GM21360 (cell line): ENCODE data around the gene DCTD.

Experiments
- ATAC-seq: cut with Tn5 transposase; IDR thresholded peaks from one replicate; pipeline ENCODE4 v1.9.1; 2021; ENCODE audit warnings: mild to moderate bottlenecking, moderate library complexity; ENCODE audit not compliant: unreplicated experiment

Gene DCTD

DNA sequence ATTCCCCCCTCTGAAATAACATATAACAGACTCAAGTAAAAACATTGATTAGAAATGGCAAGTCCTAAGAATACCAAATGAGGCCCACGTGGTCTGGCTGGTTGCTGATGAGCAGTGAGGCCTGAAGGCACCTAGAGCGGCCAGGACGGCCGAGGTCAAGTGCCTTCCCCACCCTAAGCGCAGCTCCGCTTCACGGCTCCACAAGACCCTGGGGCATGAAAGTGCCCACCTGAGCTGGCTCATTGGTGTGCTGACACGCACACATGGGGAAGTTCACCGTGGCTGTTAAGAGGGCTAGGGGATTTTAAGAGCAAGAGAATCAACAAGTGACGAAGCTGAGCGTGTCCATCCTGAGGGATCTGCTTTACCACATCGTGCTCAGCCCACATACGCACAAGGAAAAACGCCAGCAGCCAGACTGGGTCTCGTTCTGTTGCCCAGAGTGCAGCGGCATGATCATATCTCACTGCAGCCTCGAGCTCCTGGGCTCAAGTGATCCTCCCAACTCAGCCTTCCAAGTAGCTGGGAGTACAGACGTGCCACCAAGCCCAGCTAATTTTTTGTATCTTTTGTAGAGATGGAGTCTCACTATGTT lies 22.4 kb downstream of the DCTD start:
- no peak for ATAC-seq

DNA sequence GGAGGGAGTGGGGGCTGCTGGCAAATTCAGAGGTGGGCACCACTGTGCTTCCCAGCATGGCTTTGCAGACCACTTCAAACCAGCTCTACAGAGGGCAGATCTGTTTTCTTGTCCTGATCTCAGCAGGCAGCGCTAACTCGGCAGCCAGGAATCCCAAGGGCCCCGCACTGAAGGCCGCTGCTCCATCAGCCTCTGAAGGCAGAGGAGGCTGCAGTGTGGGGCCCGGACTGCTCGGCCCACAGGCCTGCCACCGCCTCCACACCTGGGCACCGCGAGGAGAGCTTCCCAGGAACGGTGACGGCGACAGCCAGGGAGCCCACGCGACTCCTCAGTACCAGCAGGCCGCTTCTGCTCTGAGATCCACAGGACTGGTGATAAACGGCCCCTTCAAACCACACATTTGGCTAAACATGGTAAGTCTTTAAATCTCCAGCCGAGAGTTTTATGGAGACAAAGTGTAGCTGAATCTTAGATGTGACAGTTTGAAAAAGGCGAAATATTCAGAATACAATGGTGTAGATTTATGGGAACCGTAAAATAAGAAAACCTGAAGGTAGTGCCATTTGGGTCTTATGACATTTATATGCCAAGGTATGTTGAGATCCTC lies 23.6 kb downstream of the DCTD start:
- no peak for ATAC-seq

DNA sequence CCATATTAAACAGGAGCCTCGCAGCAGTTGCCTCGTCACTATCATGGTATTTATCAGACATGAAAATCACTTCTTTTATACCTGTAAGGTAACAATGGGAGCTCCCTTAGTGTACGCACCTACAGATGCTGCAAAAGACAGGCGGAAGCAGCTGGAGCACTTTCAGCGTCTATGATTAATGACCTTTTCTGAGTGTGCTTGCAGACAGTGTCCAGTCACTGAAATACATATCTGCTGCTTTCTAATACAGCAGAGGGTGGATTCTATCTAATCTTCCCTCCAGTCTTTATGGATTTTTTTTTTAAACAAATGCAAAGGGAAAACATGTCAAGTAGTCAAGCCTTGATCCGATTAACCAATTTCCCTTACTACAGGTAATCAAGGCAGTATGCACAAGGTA lies 24.1 kb downstream of the DCTD start:
- ATAC-seq: no peak

DNA sequence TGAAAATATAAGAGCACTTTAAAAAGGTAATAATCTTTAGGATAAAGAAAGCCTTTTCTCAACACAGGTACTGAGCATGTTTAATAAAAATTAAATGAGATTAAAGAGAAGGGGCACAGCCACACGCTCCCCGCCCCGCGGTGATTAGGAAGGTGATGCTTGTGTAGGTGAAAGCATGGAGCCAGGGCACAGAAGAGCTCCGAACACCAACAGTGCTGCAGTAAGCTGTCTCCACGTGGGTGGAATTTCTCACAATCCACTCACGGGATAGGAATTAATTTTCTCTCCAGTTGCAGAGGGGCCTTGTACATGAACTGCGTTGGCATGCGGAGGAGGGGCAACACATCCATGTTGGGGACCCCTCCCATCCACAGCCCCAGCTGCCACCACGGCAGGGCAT lies 27.0 kb downstream of the DCTD start:
- no peak for ATAC-seq

DNA sequence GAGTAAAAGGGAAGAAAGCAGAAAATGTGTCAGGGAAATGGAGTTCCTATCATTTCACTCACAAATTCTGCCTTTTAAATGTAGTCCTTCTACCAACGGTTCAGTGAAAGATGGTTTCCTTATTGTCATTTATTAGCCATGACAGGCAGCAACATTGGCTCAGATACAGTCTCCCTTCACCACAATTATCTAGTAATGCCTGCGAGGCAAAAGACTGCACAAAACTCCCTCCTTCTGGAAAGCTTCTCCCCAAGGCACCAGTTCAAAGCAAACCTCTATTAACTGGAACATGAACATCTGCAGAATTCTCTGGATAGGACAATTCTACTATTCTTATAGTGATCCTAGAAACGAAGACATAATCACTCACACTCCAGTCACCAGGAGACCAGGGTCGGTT lies 28.3 kb downstream of the DCTD start:
- no peak for ATAC-seq

DNA sequence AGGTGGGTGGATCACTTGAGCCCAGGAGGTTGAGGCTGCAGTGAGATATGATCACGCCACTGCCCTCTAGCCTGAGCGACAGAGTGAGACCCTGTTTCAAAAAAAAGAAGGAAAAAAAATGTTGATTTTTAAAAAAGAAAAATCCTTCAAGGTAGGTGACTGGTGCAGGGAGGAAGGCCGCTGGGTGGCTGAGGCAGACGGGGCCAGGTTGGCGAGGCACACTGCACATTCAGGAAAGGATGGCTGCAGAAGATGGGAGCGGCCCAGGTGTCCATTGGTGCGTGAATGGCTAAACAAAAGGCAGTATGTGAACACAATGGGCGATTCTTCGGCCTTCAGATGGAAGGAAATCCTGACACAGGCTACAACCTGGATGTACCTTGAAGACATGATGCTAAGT lies 30.4 kb downstream of the DCTD start:
- ATAC-seq: no peak

DNA sequence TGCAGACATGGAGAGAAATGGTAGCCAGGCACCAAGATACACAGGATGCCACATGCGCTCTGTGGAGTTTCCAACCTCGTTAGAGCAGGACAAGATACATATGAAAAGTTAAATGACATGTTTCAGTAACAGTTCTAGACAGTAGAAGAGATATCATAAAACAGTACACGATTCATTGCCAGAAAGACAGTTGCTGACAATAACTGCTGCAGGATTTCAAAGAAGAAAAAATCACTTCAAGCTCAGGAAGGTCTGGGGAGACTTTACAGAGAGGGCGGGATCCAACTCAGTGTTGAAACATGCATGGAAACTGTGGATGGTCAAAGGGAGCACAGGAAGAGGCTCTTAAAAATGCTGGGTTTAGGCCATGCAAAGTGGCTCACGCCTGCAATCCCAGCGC lies 31.0 kb downstream of the DCTD start:
- no peak for ATAC-seq

DNA sequence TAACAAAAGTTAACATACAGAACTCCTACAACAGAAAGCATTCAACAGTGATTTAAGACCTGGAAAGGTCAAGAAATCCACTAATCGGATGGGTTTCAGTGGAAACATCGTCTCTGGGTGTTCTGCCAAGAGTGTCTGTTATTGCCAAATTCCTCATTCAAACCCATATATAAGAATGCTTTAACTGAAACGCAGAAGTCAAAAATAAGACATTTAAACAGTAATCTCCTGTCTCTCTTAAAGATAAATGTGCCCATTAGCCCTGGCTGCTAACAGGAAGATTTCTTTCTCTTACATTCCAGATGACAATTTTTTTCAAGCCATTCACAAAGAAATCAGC lies 31.5 kb downstream of the DCTD start:
- ATAC-seq: no peak

DNA sequence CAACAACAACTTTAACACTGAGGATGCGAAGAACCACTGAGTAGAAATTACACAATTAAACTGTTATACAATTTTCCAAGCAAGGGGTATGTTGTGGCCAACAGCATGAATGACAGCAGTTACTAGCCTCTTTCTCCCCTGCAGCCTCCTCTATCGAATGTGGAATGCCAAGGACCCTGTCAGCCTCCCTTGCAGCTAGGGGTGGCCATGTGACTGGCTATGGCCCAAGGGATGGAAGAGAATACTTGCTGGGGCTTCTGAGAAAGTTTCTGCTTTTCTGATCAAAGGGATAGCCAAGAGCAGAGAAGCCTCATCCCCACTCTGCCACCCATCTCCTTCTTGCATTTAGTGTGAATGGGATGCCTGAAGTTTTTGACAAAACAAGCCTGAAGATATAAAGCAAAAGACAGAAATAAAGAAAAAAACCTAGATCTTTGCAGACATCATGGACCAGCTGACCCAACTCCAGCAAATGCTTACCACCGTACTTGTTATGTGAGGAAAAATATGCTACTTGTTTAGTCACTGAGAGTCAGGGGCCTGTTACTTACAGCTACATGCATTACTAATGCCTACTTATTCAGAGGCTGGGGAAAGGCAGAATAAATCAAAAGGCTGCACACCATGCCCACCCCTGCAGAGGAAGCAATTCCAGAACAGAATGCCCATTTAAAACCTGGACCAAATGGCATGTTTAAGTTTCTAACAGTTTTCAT lies 32.0 kb downstream of the DCTD start:
- ATAC-seq: no peak

DNA sequence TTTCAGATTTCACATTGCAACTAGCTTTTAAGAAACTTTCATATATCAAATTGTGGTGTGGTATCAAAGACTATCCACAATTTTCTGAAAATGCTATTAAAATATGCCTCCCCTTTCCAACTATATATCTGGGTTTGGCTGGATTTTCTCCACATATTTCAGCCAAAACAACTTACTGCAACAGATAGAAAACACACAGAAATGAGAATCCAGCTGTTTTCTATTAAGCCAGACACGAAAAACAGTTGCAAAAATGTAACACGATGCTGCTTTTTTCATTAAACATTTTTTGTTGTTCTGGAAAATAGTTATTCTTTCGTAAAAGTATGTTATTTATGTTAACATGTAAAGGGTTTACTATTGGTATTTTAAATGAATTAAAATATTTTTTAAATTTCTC lies 33.1 kb downstream of the DCTD start:
- no peak for ATAC-seq

DNA sequence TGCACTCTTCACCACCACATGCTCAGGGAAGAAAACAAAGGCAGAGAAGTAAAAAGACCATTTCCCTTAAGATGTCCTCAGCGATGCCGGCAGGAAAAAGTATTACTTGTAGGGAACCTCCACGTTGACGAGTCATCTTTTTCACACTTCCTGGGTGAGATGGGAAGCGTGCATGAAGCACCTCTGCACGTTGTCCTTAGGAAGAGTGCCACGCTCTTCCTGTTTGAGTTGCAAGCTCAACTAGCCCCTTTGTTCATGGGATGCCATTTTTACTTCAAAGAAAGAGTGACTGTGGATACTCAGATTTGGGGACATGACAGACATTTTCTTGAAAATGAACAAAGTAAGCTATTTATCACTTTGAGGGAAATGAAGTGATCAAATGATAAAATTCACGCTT lies 33.8 kb downstream of the DCTD start:
- no peak for ATAC-seq

DNA sequence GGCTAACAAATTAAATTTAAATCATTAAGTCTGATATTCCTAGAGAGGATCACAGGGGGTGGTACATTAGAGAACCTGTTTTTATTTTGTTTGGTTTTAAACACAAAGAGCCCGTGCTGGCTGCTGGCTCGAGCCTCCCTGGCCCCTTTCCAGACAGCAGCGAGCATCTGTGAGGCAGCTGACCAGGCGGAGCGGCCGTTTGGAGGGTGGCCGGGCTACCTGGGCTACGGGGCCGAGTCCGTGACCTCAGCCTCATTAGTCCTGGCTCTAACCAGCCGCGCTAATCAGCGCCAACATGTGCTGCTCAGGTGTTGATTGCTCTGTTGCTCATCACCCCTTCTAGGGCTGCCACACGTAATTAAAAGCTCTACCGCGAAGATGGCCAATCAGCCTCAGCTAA lies 35.3 kb downstream of the DCTD start:
- no peak for ATAC-seq

DNA sequence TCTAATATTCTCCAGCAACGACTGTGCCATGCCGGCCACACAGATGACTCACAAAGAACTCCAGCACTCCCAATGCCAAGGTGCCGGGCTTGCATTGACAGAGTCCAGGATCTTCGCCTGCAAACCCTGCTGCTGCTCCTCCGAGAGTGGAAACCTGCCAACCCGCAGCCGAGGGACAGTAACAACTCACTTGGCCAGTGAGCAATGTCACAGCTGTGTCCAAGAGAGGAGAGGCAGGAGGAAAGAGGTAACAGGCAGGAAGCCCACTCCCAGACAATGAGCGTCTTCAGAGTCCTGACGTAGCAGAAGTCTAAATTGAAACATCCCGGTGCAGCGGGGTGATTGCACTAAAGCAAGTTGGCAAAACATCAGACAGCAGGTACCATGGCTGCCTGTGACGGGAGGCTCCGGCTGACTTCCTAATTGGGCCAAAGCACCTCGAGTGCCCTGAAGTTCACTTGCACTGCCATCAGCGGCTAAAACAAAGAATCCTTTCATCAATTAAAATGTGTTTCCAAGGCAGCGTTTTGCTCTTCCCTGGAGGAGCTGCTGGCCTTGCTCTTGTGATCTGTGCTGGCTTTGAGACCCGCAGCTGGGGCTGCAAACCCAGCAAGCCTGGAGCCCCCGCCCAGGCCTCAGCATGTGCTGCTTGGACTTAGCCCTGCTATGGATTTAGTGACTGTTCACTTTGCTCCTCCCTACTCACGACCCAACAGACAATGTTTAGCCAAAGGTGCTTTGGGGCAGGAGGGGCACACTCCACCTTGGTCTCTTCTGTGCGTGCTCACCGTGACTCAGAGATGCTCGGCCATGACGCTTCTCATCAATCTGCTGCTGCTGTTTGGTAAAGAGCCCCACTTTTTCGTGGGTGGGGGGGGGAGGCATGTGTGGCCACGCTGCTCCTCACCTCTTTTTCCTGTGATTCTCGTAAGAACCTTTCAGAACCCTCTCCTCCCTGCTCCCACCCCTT lies 36.5 kb downstream of the DCTD start:
- no peak for ATAC-seq

DNA sequence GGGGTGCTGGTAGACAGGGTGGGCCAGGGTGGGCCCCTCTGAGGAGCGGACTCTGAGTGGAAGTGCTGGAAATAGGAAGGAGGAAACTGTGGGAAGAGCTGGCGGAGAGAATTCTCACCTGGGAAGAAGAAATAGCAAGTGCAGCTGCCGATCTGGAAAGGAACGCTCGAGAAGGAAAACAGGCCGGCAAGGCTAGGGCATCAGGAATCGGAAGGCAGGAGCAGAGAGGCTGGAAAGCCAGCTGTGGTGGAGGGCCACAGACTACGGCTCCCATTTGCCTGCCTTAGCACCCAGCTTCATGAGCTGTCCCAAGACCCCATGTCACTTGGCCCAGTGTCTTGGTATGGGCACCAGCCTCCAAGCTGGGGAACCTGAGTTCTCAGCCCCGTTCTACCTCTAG lies 37.3 kb downstream of the DCTD start:
- ATAC-seq: no peak

DNA sequence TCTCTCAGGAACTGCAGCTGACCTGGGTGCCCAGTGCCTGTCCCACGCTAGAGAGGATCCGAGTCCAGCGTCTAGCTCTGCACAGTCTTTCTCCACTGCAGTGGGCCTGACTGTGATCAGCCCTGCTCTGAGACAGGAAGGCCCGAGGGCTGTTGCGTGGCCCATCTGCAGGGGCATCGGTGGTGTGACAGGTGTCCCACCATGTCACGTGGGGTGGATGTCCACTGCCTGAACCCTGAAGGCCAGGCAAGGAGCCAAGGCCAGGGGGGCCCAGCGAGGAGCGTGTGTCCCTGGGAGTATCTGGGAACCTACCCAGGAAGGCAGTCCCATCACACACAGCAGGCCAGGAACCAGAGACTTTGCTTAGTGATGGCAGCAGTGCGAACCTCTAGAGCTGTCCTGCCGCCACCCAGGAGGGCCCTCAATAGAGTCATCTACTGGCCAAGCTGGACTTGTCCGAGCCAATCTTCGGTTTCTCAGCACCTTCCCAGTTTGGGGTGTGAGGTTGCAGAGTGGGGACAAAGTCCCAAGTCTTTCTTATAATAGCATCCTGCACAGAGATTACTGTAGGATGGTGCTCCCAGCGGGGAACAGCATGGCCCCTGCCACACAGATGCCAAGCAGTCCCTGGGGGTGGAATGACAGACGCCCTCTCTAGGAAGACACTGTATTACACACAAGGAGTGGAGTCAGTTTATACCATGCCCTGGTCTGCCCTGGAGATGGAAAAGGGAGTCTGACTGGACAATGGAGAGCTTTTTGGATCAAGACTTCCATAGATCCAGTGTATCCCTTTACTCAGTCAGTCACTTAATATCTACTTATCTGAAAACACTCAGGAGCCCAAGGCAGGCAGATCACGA lies 38.3 kb downstream of the DCTD start:
- no peak for ATAC-seq

DNA sequence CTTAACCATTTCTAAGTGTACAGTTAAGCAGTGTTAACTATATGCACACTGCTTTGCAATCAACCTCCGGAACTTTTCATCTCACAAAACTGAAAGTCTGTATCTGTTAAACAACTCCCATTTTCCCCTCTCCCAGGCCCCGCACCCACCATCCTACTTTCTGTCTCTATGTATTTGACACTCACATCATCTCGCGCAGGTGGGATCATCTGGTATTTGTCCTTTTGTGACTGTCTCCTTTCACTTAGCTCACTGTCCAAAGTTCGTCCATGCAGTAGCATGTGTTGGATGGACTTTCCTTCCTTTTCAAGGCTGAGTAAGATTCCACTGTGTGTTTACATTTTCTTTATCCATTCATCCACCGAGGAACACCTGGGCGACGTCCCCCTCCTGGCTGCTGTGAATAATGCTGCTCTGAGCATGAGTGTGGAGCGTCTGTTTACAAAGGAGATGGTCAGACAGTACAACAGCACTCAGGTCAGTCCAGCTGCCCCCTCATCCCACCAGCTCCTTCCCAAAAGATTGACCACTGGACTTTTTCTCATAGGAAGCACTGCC lies 39.8 kb downstream of the DCTD start:
- no peak for ATAC-seq

DNA sequence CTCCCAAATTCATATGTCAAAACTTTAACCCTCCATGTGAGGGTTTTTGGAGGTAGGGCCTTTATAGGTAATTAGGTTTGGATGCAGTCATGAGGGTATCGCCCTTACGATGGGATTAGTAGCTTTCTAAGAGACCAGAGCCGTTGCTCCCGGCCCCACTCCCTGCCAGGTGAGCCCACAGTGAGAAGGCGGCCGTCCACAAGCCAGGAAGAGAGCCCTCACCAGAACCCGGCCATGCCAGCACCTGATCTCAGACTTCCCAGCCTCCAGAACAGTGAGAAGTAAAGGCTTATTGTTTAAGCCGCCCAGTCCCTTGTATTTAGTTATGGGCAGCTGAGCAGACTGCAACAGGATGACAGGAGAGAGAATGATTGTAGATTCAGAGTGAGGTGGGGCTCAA lies 40.8 kb downstream of the DCTD start:
- ATAC-seq: no peak

DNA sequence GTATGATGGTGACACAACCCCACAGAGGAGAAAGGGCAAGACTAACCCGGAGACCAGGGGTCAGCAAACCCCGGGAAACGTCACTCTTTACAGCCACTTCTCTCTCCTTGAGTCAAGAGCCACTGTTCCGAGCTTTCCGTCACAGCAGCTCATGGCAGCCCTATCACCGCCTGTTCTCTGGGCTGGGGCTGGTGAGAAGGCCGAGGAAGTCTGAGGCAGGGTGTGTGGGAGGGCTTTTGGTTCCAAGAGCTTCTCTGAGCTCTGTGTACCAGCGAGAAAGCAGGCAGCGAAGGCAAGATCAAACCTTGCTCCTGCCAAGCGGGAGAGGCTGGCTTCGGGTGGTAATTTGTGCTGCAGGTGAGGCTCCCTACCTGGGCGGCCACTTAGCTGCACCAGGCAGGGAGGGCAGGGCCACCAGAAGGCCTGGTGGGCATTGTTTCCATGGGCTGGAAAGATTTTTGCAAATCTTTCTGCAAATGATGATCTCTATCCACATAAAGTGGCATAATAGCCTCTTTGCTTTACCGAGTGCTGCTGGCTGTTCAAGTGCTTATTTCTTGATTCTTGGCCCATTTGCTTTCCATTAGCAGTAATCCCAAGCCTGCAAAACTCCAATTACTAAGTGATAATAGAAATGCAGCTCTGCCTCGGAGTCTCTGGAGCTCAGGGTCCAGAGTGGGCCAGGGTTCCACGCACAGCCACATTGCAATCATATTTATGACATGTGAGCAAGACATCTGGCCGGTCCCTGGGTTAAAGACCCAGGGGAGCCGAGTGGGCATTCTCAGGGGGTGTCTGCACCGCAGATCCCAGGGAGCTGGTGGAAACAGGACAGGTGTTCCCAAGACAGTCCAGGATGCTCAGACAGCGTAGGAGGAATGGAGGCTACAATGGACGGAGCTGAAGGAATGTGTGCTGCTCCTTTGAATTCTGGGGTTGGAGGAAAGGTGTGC lies 41.5 kb downstream of the DCTD start:
- no peak for ATAC-seq

DNA sequence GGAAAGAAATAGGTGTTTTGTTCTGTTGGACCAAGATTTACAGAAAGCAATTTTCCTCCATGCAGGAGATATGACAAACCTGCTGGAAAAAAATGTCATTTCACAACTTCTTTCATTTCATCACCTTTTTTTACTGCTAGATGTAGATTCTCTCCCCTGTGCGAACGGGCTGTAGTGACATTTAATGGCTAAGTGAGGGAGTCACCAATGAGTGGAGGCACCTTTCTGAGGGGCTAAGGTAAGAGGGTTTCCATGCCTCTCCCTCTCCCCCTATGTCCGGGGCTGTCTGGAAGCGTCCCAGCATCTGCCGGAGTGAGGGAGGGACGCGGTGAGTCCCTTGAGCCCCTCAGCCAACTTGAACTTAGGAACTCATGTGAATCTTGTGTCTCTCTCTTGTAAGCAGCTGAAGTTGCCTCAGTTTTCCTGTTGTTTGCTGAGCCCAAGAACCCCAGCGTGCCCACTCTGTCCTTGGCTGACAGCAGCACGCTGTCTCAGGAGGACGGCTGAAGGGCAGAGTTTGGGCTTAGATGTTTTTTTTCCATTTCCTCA lies 42.3 kb downstream of the DCTD start:
- ATAC-seq: no peak
